ENCODE measurements around the gene ADAP1. TPM values are rescaled to one million over a fixed set of nuclear protein-coding genes. Genes with fewer than 3 reads are reported as not detected.

Gene ADAP1
- total RNA-seq, 2 donors from 2014 or later, result 24.5 to 24.6 TPM

- H3K9me3 ChIP-seq, result no peaks in the 10 kb centered on the region
- TF ChIP-seq CTCF (IDR thresholded peaks at IDR 0.05), result no peak
- no peak overlapping the region for H3K27ac ChIP-seq
- H3K36me3 ChIP-seq, result no peaks in the 10 kb centered on the region
- DNase-seq (ENCODE audit: low spot score), result no peak
- no peak for ATAC-seq (ENCODE audit: insufficient number of reproducible peaks, low FRiP score, low read depth)
- H3K4me1 ChIP-seq (ENCODE audit: control insufficient read depth in 1 of 2, low read depth in 2 of 2), result peaks cover 0 to 7% of the 10 kb centered on the region in 2 donors
- H3K4me3 ChIP-seq, result no peak overlapping the region
- no peaks in the 10 kb centered on the region for H3K27me3 ChIP-seq (replicated peaks; ENCODE audit: insufficient read depth)
These were observed 40.6 kb downstream of the ADAP1 start for GRCh38 chr7:913736-914520.

- Histone ChIP-seq H3K4me1 (ENCODE audit: control insufficient read depth in 1 of 2, low read depth in 2 of 2) (peaks cover 0 to 7% of the 10 kb centered on the region in 2 donors), H3K4me3 (no peak overlapping the region), H3K27me3 (replicated peaks; ENCODE audit: insufficient read depth) (no peaks in the 10 kb centered on the region), H3K36me3 (no peaks in the 10 kb centered on the region), H3K9me3 (no peaks in the 10 kb centered on the region), H3K27ac (no peak overlapping the region)
- ATAC-seq (ENCODE audit: insufficient number of reproducible peaks, low FRiP score, low read depth) (no peak), DNase-seq (ENCODE audit: low spot score) (no peak)
- TF ChIP-seq CTCF (IDR thresholded peaks at IDR 0.05), result no peak
These were observed 42.5 kb downstream of the ADAP1 start for GRCh38 chr7:911791-912480.

GRCh38 chr7:910931-911431, 43.5 kb downstream of the ADAP1 start:
- Histone ChIP-seq H3K4me3 (no peak overlapping the region), H3K27me3 (replicated peaks; ENCODE audit: insufficient read depth) (no peaks in the 10 kb centered on the region), H3K9me3 (no peaks in the 10 kb centered on the region), H3K4me1 (ENCODE audit: control insufficient read depth in 1 of 2, low read depth in 2 of 2) (peaks cover 0 to 7% of the 10 kb centered on the region in 2 donors), H3K36me3 (no peaks in the 10 kb centered on the region), H3K27ac (no peak overlapping the region)
- no peak for TF ChIP-seq CTCF (IDR thresholded peaks at IDR 0.05)
- ATAC-seq (ENCODE audit: insufficient number of reproducible peaks, low FRiP score, low read depth), result no peak
- no peak for DNase-seq (ENCODE audit: low spot score)

GRCh38 chr7:910441-910861, 44.0 kb downstream of the ADAP1 start:
- no peak overlapping the region for H3K27ac ChIP-seq
- H3K9me3 ChIP-seq, result no peaks in the 10 kb centered on the region
- no peak overlapping the region for H3K4me3 ChIP-seq
- no peaks in the 10 kb centered on the region for H3K36me3 ChIP-seq
- H3K4me1 ChIP-seq (ENCODE audit: control insufficient read depth in 1 of 2, low read depth in 2 of 2), result peaks cover 0 to 7% of the 10 kb centered on the region in 2 donors
- H3K27me3 ChIP-seq (replicated peaks; ENCODE audit: insufficient read depth), result no peaks in the 10 kb centered on the region
- DNase-seq (ENCODE audit: low spot score) (no peak), ATAC-seq (ENCODE audit: insufficient number of reproducible peaks, low FRiP score, low read depth) (no peak)
- TF ChIP-seq CTCF (IDR thresholded peaks at IDR 0.05), result no peak

Measured in thoracic aorta (tissue), 2 donors.